H1 (cell line): Measurements from ENCODE around the gene ANKRD24.

Experiments used
- CHD1 ChIP-seq: IDR thresholded peaks from 2 replicates; pipeline ENCODE4 v1.6.1; 2012; ENCODE audit warnings: low read depth, low read length, improper control_type of control experiment
- CREB1 ChIP-seq: IDR thresholded peaks from 2 replicates; pipeline ENCODE4 v1.6.1; 2012; ENCODE audit warnings: inconsistent platforms
- CTCF ChIP-seq, 3 experiments: IDR thresholded peaks; 1 replicate in 2 of 3; 2 replicates in 1 of 3; pipeline versions ENCODE4 v1.5.1 to v1.6.1; 2011; ENCODE audit warnings: low read length in 3 of 3, mild to moderate bottlenecking in 3 of 3, inconsistent platforms in 2 of 3, low read depth in 1 of 3, moderate library complexity in 1 of 3; ENCODE audit not compliant: insufficient read depth in 1 of 3; ENCODE audit errors: control extremely low read depth in 1 of 3
- EZH2 ChIP-seq: fragments of 200-600 bp; sonication (generic); IDR thresholded peaks from 2 replicates; pipeline ENCODE4 v1.7.1; 2012; ENCODE audit warnings: low read depth, mild to moderate bottlenecking, moderate library complexity, low read length, inconsistent platforms; ENCODE audit not compliant: severe bottlenecking
- JUND ChIP-seq: IDR thresholded peaks from 2 replicates; pipeline ENCODE4 v1.6.1; 2011; ENCODE audit warnings: mild to moderate bottlenecking, improper control_type of control experiment, low read length
- POLR2A ChIP-seq, 2 experiments: IDR thresholded peaks; 1 replicate in 1 of 2; 2 replicates in 1 of 2; pipeline ENCODE4 v1.6.1; 2011; ENCODE audit warnings: low read depth in 2 of 2, low read length in 2 of 2, mild to moderate bottlenecking in 2 of 2; ENCODE audit errors: control extremely low read depth in 1 of 2
- POLR2AphosphoS5 ChIP-seq: IDR thresholded peaks from 2 replicates; pipeline ENCODE4 v1.6.1; 2011; ENCODE audit warnings: low read depth, low read length
- SAP30 ChIP-seq: fragments of 300-600 bp; sonication (generic); IDR thresholded peaks from 2 replicates; pipeline ENCODE4 v1.7.1; 2012; ENCODE audit warnings: low read length, moderate library complexity, mild to moderate bottlenecking, inconsistent platforms; ENCODE audit not compliant: insufficient read depth, insufficient replicate concordance
- SRF ChIP-seq: IDR thresholded peaks from 2 replicates; pipeline ENCODE4 v1.6.1; 2011; ENCODE audit warnings: mild to moderate bottlenecking, low read depth, low read length, moderate library complexity
- USF2 ChIP-seq: IDR thresholded peaks from 2 replicates; pipeline ENCODE4 v1.6.1; 2011; ENCODE audit warnings: low read length, improper control_type of control experiment

- TF ChIP-seq CREB1 (no peak), POLR2A (IDR thresholded peaks at IDR 0.05; ENCODE audit: control extremely low read depth in 1 of 2, low read depth in 2 of 2, low read length in 2 of 2) (no peak), CTCF (IDR thresholded peaks at IDR 0.05; ENCODE audit: control extremely low read depth in 1 of 3, insufficient read depth in 1 of 3, low read depth in 1 of 3, low read length in 3 of 3) (no peak), SRF (no peak), POLR2AphosphoS5 (no peak), USF2 (no peak), JUND (no peak), CHD1 (no peak), EZH2 (no peak), SAP30 (no peak)
Observed at GRCh38 chr19:4134351-4134750, 48.1 kb upstream of the ANKRD24 start.
